ENCODE data around the gene HIBCH. TPM values are rescaled to one million over a fixed set of nuclear protein-coding genes. Genes with fewer than 3 reads are reported as not detected.

Gene HIBCH
- polyA plus RNA-seq, 2 of the 4 experiments (the other 2 are of a cell fraction): 21.8 to 26.9 TPM

DNA sequence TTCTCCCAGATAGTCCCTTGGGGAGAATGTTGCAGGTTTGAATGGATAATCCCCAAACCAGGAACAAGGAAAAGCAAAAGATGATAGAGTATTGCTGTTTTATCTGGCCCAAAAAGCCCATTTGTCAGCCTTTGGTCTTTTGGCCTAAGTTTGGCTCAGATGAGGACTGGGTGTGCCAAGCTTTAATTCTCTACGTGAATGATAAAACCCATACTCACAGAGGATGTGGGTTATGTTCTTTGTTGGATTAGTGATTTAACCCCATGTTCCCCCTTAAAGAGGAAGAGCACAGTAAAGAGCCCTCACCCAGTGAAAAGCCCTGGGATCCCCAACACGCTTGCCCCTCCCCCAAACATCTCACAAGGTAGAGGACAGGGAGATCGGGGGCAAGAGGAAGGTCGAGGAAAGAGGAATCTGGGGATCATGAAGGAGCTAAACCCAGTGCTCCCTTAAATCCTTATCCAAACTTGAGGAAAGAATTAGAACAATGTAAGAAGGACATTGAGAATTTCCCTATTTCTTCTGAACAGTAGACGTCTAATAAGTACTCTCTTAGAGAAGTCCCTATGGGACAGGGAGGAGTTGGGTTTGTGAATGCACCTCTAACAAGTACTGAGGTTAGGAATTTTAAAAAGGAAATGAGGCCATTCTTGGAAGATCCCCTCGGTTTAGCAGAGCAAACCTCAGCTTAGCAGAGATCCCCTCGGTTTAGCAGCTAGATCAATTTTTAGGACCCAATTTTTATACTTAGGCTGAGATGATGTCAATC lies 105.0 kb downstream of the HIBCH start (continued):
- TF ChIP-seq MAZ (IDR thresholded peaks at IDR 0.05; ENCODE audit: borderline replicate concordance, low read depth, low read length): no peak

DNA sequence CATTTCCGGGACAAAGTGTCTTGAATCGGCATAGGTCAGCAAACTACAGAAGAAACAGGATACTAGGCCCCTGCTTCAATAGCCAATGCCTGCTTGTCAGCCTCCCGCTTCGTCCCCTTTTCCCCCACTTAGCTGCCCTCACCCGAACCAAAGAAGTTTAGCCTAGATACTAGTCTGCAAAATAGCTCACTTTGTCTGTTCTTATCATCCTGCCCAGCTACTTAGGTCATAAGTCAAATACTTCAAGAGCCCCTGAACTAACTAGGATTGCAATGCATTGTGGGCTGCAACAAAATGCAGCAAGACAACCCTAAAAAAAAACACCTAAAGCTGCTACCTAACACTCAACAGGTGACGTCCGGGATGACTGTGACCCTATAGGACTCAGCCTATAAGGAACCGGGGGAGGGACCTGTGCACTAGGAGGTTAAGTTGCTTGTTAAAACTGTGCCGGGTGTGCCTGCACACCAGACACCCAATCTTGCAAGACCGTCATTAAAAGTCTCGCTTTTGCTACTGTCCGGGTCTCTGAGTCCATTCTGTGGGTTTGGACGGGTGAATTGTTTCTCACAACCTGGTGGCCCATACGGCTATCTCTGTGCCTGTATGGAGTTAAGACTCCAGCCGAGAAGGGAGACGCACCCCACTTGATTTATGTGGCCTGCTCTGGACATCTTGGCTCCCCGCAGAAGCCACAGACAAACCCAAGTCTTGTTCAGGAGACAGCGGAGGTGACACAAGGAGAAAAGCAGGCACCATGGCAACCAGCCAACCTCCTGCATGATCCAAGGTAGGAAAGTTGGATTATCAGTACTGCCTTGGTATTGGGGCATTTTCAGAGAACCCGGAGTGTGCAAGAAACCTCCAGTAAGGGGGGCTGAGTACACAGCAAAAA lies 105.9 kb downstream of the HIBCH start:
- ChIA-PET CTCF (interaction anchor here (0.9 kb wide), 1 partner anchor 34 kb away, joined by 3 read pairs; a partner anchor contains a TSS), POLR2A (no interaction called here)
- 94% methylated on average over 18 of the region's 19 CpGs for WGBS (ENCODE audit: missing lambda C conversion rate)
- no peak for DNase-seq (ENCODE audit: low read depth in 1 of 2, low spot score in 1 of 2)
- TF ChIP-seq RCOR1 (IDR thresholded peaks at IDR 0.05; ENCODE audit: low read depth, low read length): no peak
- TF ChIP-seq FOSL2 (IDR thresholded peaks at IDR 0.05): no peak
- TF ChIP-seq FOSL2 (CRISPR knock-in tag; IDR thresholded peaks at IDR 0.05): no peak
- no peak for TF ChIP-seq ZSCAN20 (CRISPR knock-in tag; IDR thresholded peaks at IDR 0.05)
- no peak for TF ChIP-seq CHD4 (IDR thresholded peaks at IDR 0.05; ENCODE audit: borderline replicate concordance)
- H3K4me3 ChIP-seq: no peak overlapping the region
- H3K9me3 ChIP-seq: no peaks in the 10 kb centered on the region
- no peak overlapping the region for H3K4me2 ChIP-seq
- H3K27ac ChIP-seq: no peak overlapping the region
- H3K4me1 ChIP-seq: no peaks in the 10 kb centered on the region
- no peak for FAIRE-seq
- no peak for ATAC-seq

DNA sequence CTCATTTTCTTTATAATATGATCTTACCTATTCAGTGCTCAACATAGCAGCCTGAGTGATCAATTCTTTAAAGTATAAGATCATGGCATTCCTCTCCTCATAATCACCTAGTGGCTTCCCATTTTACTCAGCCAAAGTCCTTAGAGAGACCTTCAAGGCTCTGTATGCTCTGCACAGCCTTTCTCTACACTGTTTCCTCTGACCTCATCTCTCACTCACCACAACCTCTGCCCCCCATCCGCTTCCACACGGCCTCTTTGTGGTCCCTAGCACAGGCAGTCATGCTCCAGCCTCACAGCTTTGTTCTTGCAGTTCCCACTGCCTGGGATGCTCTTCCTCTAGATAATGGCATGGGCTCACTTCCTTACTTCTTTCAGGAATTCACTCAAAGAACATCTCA lies 109.2 kb downstream of the HIBCH start:
- Histone ChIP-seq H3K4me3 (no peak overlapping the region), H3K4me1 (no peaks in the 10 kb centered on the region), H3K9me3 (no peaks in the 10 kb centered on the region), H3K4me2 (no peak overlapping the region), H3K27ac (no peak overlapping the region)
- FAIRE-seq: no peak
- TF ChIP-seq MAFK (IDR thresholded peaks at IDR 0.05; ENCODE audit: partially characterized antibody): no peak
- TF ChIP-seq FOSL2 (IDR thresholded peaks at IDR 0.05): no peak
- no peak for TF ChIP-seq FOSL2 (CRISPR knock-in tag; IDR thresholded peaks at IDR 0.05)
- POLR2A ChIA-PET: no interaction called here
- no peak for DNase-seq (ENCODE audit: low read depth in 1 of 2, low spot score in 1 of 2)
- 92% methylated on average over 2 of the region's 2 CpGs for WGBS (ENCODE audit: missing lambda C conversion rate)
- CTCF ChIA-PET: no interaction called here
- ATAC-seq: no peak

DNA sequence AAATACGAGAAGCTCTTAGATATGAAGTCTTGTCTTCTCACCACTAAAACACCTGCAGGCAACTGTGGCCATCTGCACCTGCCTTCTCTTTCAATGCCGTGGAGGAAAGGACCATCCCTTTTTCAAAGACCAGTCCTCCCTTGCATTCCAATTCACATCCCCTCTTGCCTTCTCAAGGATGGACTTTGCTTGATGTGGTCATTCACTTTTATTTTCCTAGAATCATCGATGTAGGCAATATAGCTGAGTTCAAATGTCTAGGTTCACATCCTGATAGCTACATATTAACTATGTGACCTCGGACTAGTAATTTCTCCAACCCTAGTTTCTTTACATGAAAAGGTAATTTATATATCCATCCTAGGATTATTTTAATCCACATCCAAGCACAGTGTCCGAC lies 110.1 kb downstream of the HIBCH start:
- Histone ChIP-seq H3K9me3 (no peaks in the 10 kb centered on the region), H3K27ac (no peak overlapping the region), H3K4me2 (no peak overlapping the region), H3K4me1 (no peaks in the 10 kb centered on the region), H3K4me3 (no peak overlapping the region)
- FAIRE-seq (no peak), ATAC-seq (no peak), DNase-seq (ENCODE audit: low read depth in 1 of 2, low spot score in 1 of 2) (no peak)
- ChIA-PET POLR2A (no interaction called here), CTCF (interaction anchor here (0.6 kb wide), 1 partner anchor 97 kb away, joined by 3 read pairs; no protein-coding TSS in a partner anchor)
- TF ChIP-seq JUN (IDR thresholded peaks at IDR 0.05) (no peak), MAFK (IDR thresholded peaks at IDR 0.05; ENCODE audit: partially characterized antibody) (no peak), TP53 (CRISPR knock-in tag; IDR thresholded peaks at IDR 0.05) (no peak), TFCP2L1 (CRISPR knock-in tag; IDR thresholded peaks at IDR 0.05) (no peak), PHF8 (IDR thresholded peaks at IDR 0.05; ENCODE audit: borderline replicate concordance, low read depth) (no peak), EHF (CRISPR knock-in tag; IDR thresholded peaks at IDR 0.05) (no peak), KDM1A (IDR thresholded peaks at IDR 0.05; ENCODE audit: low read depth) (no peak), ZFP36 (IDR thresholded peaks at IDR 0.05; ENCODE audit: borderline replicate concordance, partially characterized antibody) (no peak)
- TF ChIP-seq, protein P1, sequence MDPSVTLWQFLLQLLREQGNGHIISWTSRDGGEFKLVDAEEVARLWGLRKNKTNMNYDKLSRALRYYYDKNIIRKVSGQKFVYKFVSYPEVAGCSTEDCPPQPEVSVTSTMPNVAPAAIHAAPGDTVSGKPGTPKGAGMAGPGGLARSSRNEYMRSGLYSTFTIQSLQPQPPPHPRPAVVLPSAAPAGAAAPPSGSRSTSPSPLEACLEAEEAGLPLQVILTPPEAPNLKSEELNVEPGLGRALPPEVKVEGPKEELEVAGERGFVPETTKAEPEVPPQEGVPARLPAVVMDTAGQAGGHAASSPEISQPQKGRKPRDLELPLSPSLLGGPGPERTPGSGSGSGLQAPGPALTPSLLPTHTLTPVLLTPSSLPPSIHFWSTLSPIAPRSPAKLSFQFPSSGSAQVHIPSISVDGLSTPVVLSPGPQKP (IDR thresholded peaks at IDR 0.05; ENCODE audit: low read depth, low read length): no peak
- TF ChIP-seq, protein P2, sequence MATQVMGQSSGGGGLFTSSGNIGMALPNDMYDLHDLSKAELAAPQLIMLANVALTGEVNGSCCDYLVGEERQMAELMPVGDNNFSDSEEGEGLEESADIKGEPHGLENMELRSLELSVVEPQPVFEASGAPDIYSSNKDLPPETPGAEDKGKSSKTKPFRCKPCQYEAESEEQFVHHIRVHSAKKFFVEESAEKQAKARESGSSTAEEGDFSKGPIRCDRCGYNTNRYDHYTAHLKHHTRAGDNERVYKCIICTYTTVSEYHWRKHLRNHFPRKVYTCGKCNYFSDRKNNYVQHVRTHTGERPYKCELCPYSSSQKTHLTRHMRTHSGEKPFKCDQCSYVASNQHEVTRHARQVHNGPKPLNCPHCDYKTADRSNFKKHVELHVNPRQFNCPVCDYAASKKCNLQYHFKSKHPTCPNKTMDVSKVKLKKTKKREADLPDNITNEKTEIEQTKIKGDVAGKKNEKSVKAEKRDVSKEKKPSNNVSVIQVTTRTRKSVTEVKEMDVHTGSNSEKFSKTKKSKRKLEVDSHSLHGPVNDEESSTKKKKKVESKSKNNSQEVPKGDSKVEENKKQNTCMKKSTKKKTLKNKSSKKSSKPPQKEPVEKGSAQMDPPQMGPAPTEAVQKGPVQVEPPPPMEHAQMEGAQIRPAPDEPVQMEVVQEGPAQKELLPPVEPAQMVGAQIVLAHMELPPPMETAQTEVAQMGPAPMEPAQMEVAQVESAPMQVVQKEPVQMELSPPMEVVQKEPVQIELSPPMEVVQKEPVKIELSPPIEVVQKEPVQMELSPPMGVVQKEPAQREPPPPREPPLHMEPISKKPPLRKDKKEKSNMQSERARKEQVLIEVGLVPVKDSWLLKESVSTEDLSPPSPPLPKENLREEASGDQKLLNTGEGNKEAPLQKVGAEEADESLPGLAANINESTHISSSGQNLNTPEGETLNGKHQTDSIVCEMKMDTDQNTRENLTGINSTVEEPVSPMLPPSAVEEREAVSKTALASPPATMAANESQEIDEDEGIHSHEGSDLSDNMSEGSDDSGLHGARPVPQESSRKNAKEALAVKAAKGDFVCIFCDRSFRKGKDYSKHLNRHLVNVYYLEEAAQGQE (IDR thresholded peaks at IDR 0.05): no peak
- TF ChIP-seq, protein P3, sequence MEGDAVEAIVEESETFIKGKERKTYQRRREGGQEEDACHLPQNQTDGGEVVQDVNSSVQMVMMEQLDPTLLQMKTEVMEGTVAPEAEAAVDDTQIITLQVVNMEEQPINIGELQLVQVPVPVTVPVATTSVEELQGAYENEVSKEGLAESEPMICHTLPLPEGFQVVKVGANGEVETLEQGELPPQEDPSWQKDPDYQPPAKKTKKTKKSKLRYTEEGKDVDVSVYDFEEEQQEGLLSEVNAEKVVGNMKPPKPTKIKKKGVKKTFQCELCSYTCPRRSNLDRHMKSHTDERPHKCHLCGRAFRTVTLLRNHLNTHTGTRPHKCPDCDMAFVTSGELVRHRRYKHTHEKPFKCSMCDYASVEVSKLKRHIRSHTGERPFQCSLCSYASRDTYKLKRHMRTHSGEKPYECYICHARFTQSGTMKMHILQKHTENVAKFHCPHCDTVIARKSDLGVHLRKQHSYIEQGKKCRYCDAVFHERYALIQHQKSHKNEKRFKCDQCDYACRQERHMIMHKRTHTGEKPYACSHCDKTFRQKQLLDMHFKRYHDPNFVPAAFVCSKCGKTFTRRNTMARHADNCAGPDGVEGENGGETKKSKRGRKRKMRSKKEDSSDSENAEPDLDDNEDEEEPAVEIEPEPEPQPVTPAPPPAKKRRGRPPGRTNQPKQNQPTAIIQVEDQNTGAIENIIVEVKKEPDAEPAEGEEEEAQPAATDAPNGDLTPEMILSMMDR (IDR thresholded peaks at IDR 0.05): no peak
- 93% methylated on average over 5 of the region's 5 CpGs for WGBS (ENCODE audit: missing lambda C conversion rate)

Measured in A549 (cell line).